Nephron progenitor cell (in vitro differentiated cells): ENCODE results near the gene CPED1.
"Not testable (repeated sequence)": the region's sequence is repeated elsewhere in the genome, so short reads cannot be mapped to it uniquely, and the experiment has no call there.

Source experiments
- DNase-seq: peaks from one replicate; pipeline ENCODE4 v3.0.0; 2021
- H3K27ac Mint-ChIP-seq: 2 replicates; pipeline ENCODE4 v1.8.0; 2021; ENCODE audit warnings: mild to moderate bottlenecking, moderate library complexity, mixed read lengths
- H3K27me3 Mint-ChIP-seq: 2 replicates; pipeline ENCODE4 v1.8.0; 2021; ENCODE audit warnings: mild to moderate bottlenecking, low read depth, mixed read lengths; ENCODE audit not compliant: poor library complexity
- H3K36me3 Mint-ChIP-seq: 2 replicates; pipeline ENCODE4 v1.8.0; 2021; ENCODE audit warnings: low read depth, mixed read lengths
- H3K4me1 Mint-ChIP-seq: 2 replicates; pipeline ENCODE4 v1.8.0; 2021; ENCODE audit warnings: mixed read lengths
- H3K4me3 Mint-ChIP-seq: 2 replicates; pipeline ENCODE4 v1.8.0; 2021; ENCODE audit warnings: mild to moderate bottlenecking, moderate library complexity, mixed read lengths
- H3K9me3 Mint-ChIP-seq: 2 replicates; pipeline ENCODE4 v1.8.0; 2021; ENCODE audit warnings: mild to moderate bottlenecking, moderate library complexity, mixed read lengths
- TF ChIP-seq, protein P1 (sequence below): fragments of 200-600 bp; sonication (generic); IDR thresholded peaks from 2 replicates; pipeline ENCODE4 v1.5.0; 2021; ENCODE audit warnings: antibody characterized with exemption

Gene CPED1

DNA sequence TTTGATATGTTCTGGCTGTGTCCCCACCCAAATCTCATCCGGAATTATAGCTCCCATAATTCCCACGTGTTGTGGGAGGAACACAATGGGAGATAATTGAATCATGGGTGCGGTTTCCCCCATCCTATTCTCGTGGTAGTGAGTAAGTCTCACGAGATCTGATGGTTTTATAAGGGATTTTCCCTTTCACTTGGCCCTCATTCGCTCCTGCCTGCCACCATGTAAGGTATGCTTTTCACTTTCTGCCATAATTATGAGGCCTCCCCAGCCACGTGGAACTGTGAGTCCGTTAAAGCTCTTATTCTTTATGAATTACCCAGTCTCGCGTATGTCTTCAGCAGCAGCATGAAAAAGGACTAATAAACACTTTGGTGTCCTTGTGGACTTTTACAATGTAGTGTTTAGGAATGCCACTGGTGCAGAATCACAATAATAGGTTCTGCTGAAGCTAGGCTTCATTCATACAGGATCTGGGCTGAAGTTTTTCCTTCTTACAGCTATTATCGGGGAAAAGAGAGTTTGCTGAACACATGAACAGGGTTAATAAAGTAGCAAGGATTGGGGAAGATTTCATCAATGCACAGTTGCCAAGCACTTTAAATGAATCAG is 74.3 kb downstream of the CPED1 start:
- Mint-ChIP-seq H3K27ac (no peak overlapping the region), H3K27me3 (no peaks in the 10 kb centered on the region), H3K36me3 (no peaks in the 10 kb centered on the region), H3K4me1 (peaks cover 15% of the 10 kb centered on the region), H3K9me3 (peaks cover 11% of the 10 kb centered on the region), H3K4me3 (no peak overlapping the region)
- TF ChIP-seq, protein P1, sequence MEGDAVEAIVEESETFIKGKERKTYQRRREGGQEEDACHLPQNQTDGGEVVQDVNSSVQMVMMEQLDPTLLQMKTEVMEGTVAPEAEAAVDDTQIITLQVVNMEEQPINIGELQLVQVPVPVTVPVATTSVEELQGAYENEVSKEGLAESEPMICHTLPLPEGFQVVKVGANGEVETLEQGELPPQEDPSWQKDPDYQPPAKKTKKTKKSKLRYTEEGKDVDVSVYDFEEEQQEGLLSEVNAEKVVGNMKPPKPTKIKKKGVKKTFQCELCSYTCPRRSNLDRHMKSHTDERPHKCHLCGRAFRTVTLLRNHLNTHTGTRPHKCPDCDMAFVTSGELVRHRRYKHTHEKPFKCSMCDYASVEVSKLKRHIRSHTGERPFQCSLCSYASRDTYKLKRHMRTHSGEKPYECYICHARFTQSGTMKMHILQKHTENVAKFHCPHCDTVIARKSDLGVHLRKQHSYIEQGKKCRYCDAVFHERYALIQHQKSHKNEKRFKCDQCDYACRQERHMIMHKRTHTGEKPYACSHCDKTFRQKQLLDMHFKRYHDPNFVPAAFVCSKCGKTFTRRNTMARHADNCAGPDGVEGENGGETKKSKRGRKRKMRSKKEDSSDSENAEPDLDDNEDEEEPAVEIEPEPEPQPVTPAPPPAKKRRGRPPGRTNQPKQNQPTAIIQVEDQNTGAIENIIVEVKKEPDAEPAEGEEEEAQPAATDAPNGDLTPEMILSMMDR, result no peak
- DNase-seq, result no peak

DNA sequence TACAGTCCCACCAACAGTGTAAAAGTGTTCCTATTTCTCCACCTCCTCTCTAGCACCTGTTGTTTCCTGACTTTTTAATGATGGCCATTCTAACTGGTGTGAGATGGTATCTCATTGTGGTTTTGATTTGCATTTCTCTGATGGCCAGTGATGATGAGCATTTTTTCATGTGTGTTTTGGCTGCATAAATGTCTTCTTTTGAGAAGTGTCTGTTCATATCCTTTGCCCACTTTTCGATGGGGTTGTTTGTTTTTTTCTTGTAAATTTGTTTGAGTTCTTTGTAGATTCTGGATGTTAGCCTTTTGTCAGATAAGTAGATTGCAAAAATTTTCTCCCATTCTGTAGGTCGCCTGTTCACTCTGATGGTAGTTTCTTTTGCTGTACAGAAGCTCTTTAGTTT is 79.2 kb downstream of the CPED1 start:
- not testable (repeated sequence) for H3K27ac Mint-ChIP-seq, H3K4me1 Mint-ChIP-seq, DNase-seq, H3K27me3 Mint-ChIP-seq, H3K36me3 Mint-ChIP-seq, H3K4me3 Mint-ChIP-seq, H3K9me3 Mint-ChIP-seq

DNA sequence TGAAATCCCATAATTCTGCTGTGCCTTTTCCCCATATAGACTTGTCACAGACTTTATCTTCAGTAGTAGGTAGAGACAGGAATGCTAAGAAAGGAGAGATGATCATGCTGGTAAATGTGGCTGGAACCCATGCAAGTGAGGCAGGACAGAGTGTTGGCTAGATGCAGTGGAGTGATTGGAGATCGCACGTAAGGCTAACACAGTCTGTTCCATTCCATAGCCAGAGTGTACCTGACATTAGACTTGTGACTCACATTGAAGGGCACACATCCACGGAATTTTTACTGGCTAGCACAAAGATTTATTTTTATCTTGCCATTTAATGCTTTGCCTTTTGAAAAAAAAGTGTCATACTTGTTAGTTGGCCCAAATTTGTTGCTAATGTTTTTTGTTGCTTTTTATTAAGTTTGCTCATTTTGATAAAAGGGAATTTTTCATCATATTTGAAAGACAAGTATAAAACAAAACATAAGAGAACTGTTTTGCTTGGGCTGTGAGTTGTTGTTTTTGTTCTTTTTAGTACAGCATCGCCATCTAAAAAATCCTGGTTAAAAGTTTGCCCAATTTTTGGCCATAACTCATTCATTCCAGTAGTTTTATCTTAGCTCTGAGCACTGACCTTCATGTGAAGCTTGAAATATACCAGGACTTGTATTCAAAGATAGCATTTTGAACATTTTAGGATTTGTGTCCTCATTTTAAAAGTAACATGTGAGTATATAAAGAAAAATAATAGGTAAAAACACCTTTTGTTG is 81.0 kb downstream of the CPED1 start:
- Mint-ChIP-seq H3K4me1 (peaks cover 16% of the 10 kb centered on the region), H3K9me3 (no peaks in the 10 kb centered on the region)

DNA sequence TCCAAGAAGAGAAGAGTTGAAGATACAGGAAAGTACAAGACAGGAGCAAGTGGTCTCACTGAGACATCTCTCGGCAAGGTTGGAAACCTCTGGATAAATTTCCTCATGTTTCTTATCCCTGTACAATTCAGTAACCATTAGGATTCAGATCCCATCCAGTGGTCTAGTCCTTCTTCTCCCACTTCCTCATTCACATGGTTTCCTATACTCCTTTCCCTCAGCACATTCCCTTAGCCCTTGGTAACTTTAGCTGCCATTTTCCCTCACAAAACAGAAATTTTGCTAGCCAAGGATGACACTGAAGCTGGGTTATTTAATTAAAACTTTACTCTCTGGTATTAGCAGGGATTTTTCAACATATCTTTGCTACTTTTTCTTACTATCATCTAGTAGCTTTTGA is 82.6 kb downstream of the CPED1 start:
- no peaks in the 10 kb centered on the region for H3K27me3 Mint-ChIP-seq
- H3K27ac Mint-ChIP-seq, result no peak overlapping the region
- DNase-seq, result no peak
- H3K36me3 Mint-ChIP-seq, result no peaks in the 10 kb centered on the region
- TF ChIP-seq, protein P1, result no peak
- peaks cover 25% of the 10 kb centered on the region for H3K4me1 Mint-ChIP-seq
- H3K4me3 Mint-ChIP-seq, result no peak overlapping the region
- no peaks in the 10 kb centered on the region for H3K9me3 Mint-ChIP-seq

More for the DNA sequence above, 81.0 kb downstream of the CPED1 start:
- Mint-ChIP-seq H3K4me3 (no peak overlapping the region), H3K27ac (no peak overlapping the region), H3K27me3 (no peaks in the 10 kb centered on the region), H3K36me3 (no peaks in the 10 kb centered on the region)
- TF ChIP-seq, protein P1, result no peak
- DNase-seq, result no peak

DNA sequence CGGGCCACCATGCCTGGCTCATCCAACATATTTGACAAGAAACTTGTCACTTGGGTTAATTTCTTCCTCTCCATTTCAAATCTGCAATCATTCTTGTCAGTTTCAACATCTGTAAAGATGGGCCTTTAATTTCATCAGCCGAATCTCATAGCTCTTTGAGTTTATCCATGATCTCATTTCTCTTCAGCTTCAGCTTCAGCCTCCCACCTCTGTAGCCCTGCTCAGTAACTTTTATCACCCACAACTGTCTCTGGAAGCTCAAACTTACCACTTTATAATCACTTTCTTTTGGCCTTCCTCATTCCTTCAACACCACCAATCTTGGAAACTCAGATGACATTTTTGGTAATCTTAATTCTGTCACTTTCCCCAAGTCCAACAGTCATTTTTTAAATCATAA is 83.2 kb downstream of the CPED1 start:
- no peaks in the 10 kb centered on the region for H3K9me3 Mint-ChIP-seq
- TF ChIP-seq, protein P1, result no peak

DNA sequence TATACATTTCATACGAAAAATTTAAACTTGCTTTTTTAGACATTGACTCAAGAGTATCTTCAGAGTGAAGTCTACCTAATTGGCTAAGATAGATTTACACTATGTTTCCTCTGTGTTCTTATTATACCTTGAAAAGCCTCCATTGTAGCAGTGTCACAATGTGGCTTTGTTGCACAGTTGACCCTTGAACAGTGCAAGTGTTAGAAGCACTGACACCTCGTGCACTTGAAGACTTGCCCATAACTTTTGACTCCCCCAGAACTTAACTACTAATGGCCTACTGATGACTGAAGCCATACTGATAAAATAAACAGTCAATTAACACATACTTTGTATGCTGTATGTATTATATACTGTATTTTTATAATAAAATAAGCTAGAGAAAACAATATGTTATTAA is 84.3 kb downstream of the CPED1 start:
- Mint-ChIP-seq H3K36me3 (no peaks in the 10 kb centered on the region), H3K27ac (no peak overlapping the region), H3K4me3 (no peak overlapping the region), H3K9me3 (no peaks in the 10 kb centered on the region), H3K27me3 (no peaks in the 10 kb centered on the region), H3K4me1 (peaks cover 35% of the 10 kb centered on the region)
- DNase-seq, result no peak
- TF ChIP-seq, protein P1, result no peak

More for the DNA sequence above, 83.2 kb downstream of the CPED1 start:
- Mint-ChIP-seq H3K27ac (no peak overlapping the region), H3K4me3 (no peak overlapping the region), H3K36me3 (no peaks in the 10 kb centered on the region), H3K27me3 (no peaks in the 10 kb centered on the region), H3K4me1 (peaks cover 30% of the 10 kb centered on the region)
- DNase-seq, result no peak
